ENCODE results near the gene IZUMO2.

Gene IZUMO2

GRCh38 chr19:50206191-50206590 is 43.1 kb upstream of the IZUMO2 start:
- Histone ChIP-seq H2BK15ac (ENCODE audit: low read depth, poor library complexity, severe bottlenecking) (no peak overlapping the region), H3K18ac (ENCODE audit: low read depth in 1 of 2, low read length in 2 of 2) (no peak overlapping the region), H3K36me3 (ENCODE audit: control insufficient read depth in 1 of 2, insufficient read depth in 2 of 2, low read depth in 1 of 2, low read length in 2 of 2) (no peaks in the 10 kb centered on the region), H3K4ac (ENCODE audit: low read depth in 1 of 2, low read length in 2 of 2) (no peak overlapping the region), H2BK12ac (ENCODE audit: low read length in 2 of 2) (no peak overlapping the region), H3K4me3 (ENCODE audit: insufficient read depth in 1 of 2, low read depth in 1 of 2, low read length in 2 of 2) (no peak overlapping the region), H3K27me3 (ENCODE audit: control insufficient read depth in 1 of 2, insufficient read depth in 1 of 2, low read length in 2 of 2) (peaks cover 15 to 38% of the 10 kb centered on the region in 2 experiments), H3K9ac (ENCODE audit: low read length) (no peak overlapping the region), H3K79me1 (replicated peaks; ENCODE audit: low read length, poor library complexity, severe bottlenecking) (no peaks in the 10 kb centered on the region), H2BK5ac (ENCODE audit: low read depth, low read length, poor library complexity, severe bottlenecking) (no peak overlapping the region), H2AK5ac (ENCODE audit: low read length, severe bottlenecking) (no peak overlapping the region), H2AFZ (ENCODE audit: low read depth, low read length) (no peak overlapping the region), H4K91ac (ENCODE audit: low read length) (no peak overlapping the region), H4K8ac (ENCODE audit: low read length) (no peak overlapping the region), H3K23ac (ENCODE audit: low read length in 2 of 2) (no peak overlapping the region), H3K14ac (ENCODE audit: low read length in 2 of 2) (no peak overlapping the region), H3K9me3 (ENCODE audit: control insufficient read depth, low read length) (no peaks in the 10 kb centered on the region), H3K27ac (ENCODE audit: low read length, poor library complexity, severe bottlenecking) (no peak overlapping the region), H3K4me1 (ENCODE audit: control insufficient read depth, insufficient read depth, low read depth, low read length) (peaks cover 3% of the 10 kb centered on the region), H3K4me2 (ENCODE audit: low read length, poor library complexity, severe bottlenecking) (no peak overlapping the region), H2BK120ac (ENCODE audit: low read depth, low read length) (no peak overlapping the region)
- WGBS: 67% methylated on average over 6 of the region's 6 CpGs
- no peak for DNase-seq

DNA sequence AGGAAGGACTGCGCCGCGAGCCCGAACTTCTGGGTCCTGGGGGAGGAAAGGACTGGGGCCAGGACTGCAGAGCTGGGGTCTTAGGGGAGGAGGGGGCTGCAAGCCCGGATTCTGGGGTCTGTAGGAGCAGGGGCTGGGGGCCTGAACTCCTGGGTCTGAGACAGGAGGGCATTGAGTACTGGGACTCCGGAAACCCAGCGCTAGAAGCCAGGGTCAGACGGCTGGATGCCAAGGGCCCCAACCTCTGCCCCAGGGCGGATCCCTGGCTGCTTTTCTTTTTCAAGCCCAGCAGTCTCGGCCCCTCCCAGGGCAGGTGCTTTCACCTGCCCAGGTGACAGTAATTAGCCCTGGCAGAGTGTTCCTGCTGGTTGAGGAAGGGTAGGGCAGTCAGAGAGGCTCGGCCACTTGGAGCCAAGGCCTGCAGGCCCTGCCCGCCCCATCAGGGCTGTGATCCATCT is 42.6 kb upstream of the IZUMO2 start:
- H4K91ac ChIP-seq (ENCODE audit: low read length): no peak overlapping the region
- H2BK120ac ChIP-seq (ENCODE audit: low read depth, low read length): no peak overlapping the region
- 15% methylated on average over 11 of the region's 12 CpGs for WGBS
- H2AFZ ChIP-seq (ENCODE audit: low read depth, low read length): no peak overlapping the region
- H3K23ac ChIP-seq (ENCODE audit: low read length in 2 of 2): no peak overlapping the region
- H2BK12ac ChIP-seq (ENCODE audit: low read length in 2 of 2): no peak overlapping the region
- no peak overlapping the region for H3K9ac ChIP-seq (ENCODE audit: low read length)
- DNase-seq: no peak
- H2BK5ac ChIP-seq (ENCODE audit: low read depth, low read length, poor library complexity, severe bottlenecking): no peak overlapping the region
- no peaks in the 10 kb centered on the region for H3K36me3 ChIP-seq (ENCODE audit: control insufficient read depth in 1 of 2, insufficient read depth in 2 of 2, low read depth in 1 of 2, low read length in 2 of 2)
- H3K14ac ChIP-seq (ENCODE audit: low read length in 2 of 2): no peak overlapping the region
- H2BK15ac ChIP-seq (ENCODE audit: low read depth, poor library complexity, severe bottlenecking): no peak overlapping the region
- no peak overlapping the region for H4K8ac ChIP-seq (ENCODE audit: low read length)
- peaks cover 3% of the 10 kb centered on the region for H3K4me1 ChIP-seq (ENCODE audit: control insufficient read depth, insufficient read depth, low read depth, low read length)
- peaks cover 15 to 42% of the 10 kb centered on the region in 2 experiments for H3K27me3 ChIP-seq (ENCODE audit: control insufficient read depth in 1 of 2, insufficient read depth in 1 of 2, low read length in 2 of 2)
- H3K4ac ChIP-seq (ENCODE audit: low read depth in 1 of 2, low read length in 2 of 2): no peak overlapping the region
- H3K9me3 ChIP-seq (ENCODE audit: control insufficient read depth, low read length): no peaks in the 10 kb centered on the region
- no peaks in the 10 kb centered on the region for H3K79me1 ChIP-seq (replicated peaks; ENCODE audit: low read length, poor library complexity, severe bottlenecking)
- no peak overlapping the region for H2AK5ac ChIP-seq (ENCODE audit: low read length, severe bottlenecking)
- H3K27ac ChIP-seq (ENCODE audit: low read length, poor library complexity, severe bottlenecking): no peak overlapping the region
- no peak overlapping the region for H3K4me2 ChIP-seq (ENCODE audit: low read length, poor library complexity, severe bottlenecking)
- no peak overlapping the region for H3K18ac ChIP-seq (ENCODE audit: low read depth in 1 of 2, low read length in 2 of 2)
- H3K4me3 ChIP-seq (ENCODE audit: insufficient read depth in 1 of 2, low read depth in 1 of 2, low read length in 2 of 2): no peak overlapping the region

DNA sequence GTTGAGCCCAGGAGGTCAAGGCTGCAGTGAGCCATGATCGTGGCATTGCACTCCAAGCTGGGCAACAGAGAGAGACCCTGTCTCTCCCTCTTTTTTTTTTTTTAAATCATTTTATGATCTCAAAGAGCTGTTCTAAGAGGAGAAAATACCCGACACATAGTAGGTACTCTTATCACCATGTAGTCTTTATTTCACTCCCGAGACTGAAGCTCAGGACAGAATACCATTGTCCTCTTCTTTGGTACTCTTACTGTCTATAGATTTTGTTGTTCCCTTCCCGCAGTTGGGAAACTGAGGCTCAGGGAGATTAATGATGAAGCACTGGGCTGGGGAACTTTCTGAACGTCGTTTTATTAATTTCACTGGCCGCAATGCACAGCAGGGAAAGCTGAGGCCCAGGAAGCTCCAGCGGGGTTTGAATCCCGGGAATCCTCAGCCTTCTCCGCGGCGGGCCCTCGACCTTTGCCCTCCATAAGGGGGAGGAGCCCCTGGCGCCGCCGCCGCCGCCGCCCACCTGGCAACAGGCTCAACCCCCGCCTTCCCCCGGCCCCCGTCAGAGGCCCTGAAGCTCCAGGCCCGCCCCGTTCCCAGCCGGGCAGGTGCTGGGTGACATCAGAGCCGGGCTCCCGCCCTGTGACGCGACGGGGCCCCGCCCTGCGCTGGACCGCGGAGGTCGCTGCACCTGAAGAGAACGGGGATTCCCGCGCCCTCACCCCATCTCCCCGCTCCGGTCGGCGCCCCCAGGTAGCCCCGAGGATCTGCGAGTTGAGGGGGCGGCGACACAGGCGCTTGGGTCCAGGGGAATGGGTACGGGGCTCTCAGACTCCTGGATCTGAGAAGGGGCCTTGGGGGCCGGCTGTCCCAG is 42.0 kb upstream of the IZUMO2 start:
- H3K27me3 ChIP-seq (ENCODE audit: control insufficient read depth in 1 of 2, insufficient read depth in 1 of 2, low read length in 2 of 2): peaks cover 15 to 43% of the 10 kb centered on the region in 2 experiments
- H2BK12ac ChIP-seq (ENCODE audit: low read length in 2 of 2): no peak overlapping the region
- H3K4me1 ChIP-seq (ENCODE audit: control insufficient read depth, insufficient read depth, low read depth, low read length): peaks cover 3% of the 10 kb centered on the region
- no peak overlapping the region for H3K27ac ChIP-seq (ENCODE audit: low read length, poor library complexity, severe bottlenecking)
- 9% methylated on average over 35 of the region's 49 CpGs for WGBS
- H4K91ac ChIP-seq (ENCODE audit: low read length): no peak overlapping the region
- H2BK15ac ChIP-seq (ENCODE audit: low read depth, poor library complexity, severe bottlenecking): no peak overlapping the region
- no peak for DNase-seq
- H2AFZ ChIP-seq (ENCODE audit: low read depth, low read length): no peak overlapping the region
- no peak overlapping the region for H2BK120ac ChIP-seq (ENCODE audit: low read depth, low read length)
- no peak overlapping the region for H3K4ac ChIP-seq (ENCODE audit: low read depth in 1 of 2, low read length in 2 of 2)
- H3K23ac ChIP-seq (ENCODE audit: low read length in 2 of 2): no peak overlapping the region
- H3K18ac ChIP-seq (ENCODE audit: low read depth in 1 of 2, low read length in 2 of 2): no peak overlapping the region
- H3K36me3 ChIP-seq (ENCODE audit: control insufficient read depth in 1 of 2, insufficient read depth in 2 of 2, low read depth in 1 of 2, low read length in 2 of 2): no peaks in the 10 kb centered on the region
- H3K79me1 ChIP-seq (replicated peaks; ENCODE audit: low read length, poor library complexity, severe bottlenecking): no peaks in the 10 kb centered on the region
- no peak overlapping the region for H3K9ac ChIP-seq (ENCODE audit: low read length)
- H3K4me2 ChIP-seq (ENCODE audit: low read length, poor library complexity, severe bottlenecking): no peak overlapping the region
- H2AK5ac ChIP-seq (ENCODE audit: low read length, severe bottlenecking): no peak overlapping the region
- H3K9me3 ChIP-seq (ENCODE audit: control insufficient read depth, low read length): no peaks in the 10 kb centered on the region
- H4K8ac ChIP-seq (ENCODE audit: low read length): no peak overlapping the region
- H2BK5ac ChIP-seq (ENCODE audit: low read depth, low read length, poor library complexity, severe bottlenecking): no peak overlapping the region
- H3K14ac ChIP-seq (ENCODE audit: low read length in 2 of 2): no peak overlapping the region
- no peak overlapping the region for H3K4me3 ChIP-seq (ENCODE audit: insufficient read depth in 1 of 2, low read depth in 1 of 2, low read length in 2 of 2)

- no peak for DNase-seq
- Histone ChIP-seq H3K18ac (ENCODE audit: low read depth in 1 of 2, low read length in 2 of 2) (no peak overlapping the region), H3K9ac (ENCODE audit: low read length) (no peak overlapping the region), H3K23ac (ENCODE audit: low read length in 2 of 2) (no peak overlapping the region), H2BK120ac (ENCODE audit: low read depth, low read length) (no peak overlapping the region), H2BK5ac (ENCODE audit: low read depth, low read length, poor library complexity, severe bottlenecking) (no peak overlapping the region), H3K79me1 (replicated peaks; ENCODE audit: low read length, poor library complexity, severe bottlenecking) (no peaks in the 10 kb centered on the region), H3K4me3 (ENCODE audit: insufficient read depth in 1 of 2, low read depth in 1 of 2, low read length in 2 of 2) (no peak overlapping the region), H3K4ac (ENCODE audit: low read depth in 1 of 2, low read length in 2 of 2) (no peak overlapping the region), H3K9me3 (ENCODE audit: control insufficient read depth, low read length) (no peaks in the 10 kb centered on the region), H2BK12ac (ENCODE audit: low read length in 2 of 2) (no peak overlapping the region), H3K4me1 (ENCODE audit: control insufficient read depth, insufficient read depth, low read depth, low read length) (peaks cover 3% of the 10 kb centered on the region), H3K36me3 (ENCODE audit: control insufficient read depth in 1 of 2, insufficient read depth in 2 of 2, low read depth in 1 of 2, low read length in 2 of 2) (no peaks in the 10 kb centered on the region), H4K8ac (ENCODE audit: low read length) (no peak overlapping the region), H3K27me3 (ENCODE audit: control insufficient read depth in 1 of 2, insufficient read depth in 1 of 2, low read length in 2 of 2) (peaks cover 15 to 49% of the 10 kb centered on the region in 2 experiments), H4K91ac (ENCODE audit: low read length) (no peak overlapping the region), H2AFZ (ENCODE audit: low read depth, low read length) (no peak overlapping the region), H3K14ac (ENCODE audit: low read length in 2 of 2) (no peak overlapping the region), H2AK5ac (ENCODE audit: low read length, severe bottlenecking) (no peak overlapping the region), H2BK15ac (ENCODE audit: low read depth, poor library complexity, severe bottlenecking) (no peak overlapping the region), H3K27ac (ENCODE audit: low read length, poor library complexity, severe bottlenecking) (no peak overlapping the region), H3K4me2 (ENCODE audit: low read length, poor library complexity, severe bottlenecking) (no peak overlapping the region)
- WGBS: 76% methylated on average over 5 of the region's 7 CpGs
Observed at GRCh38 chr19:50204081-50204428, 41.0 kb upstream of the IZUMO2 start.

All from mesenchymal stem cell (in vitro differentiated cells and primary cell).